PC-3 (cell line): ENCODE measurements around the gene NLGN4X. TPM values are rescaled to one million over a fixed set of nuclear protein-coding genes. Genes with fewer than 3 reads are reported as not detected.

Source experiments
- ATAC-seq: fragments of 200-7000 bp; cut with Tn5 transposase; 2 replicates; pipeline ENCODE4 v1.9.1; 2020; ENCODE audit warnings: mild to moderate bottlenecking, moderate library complexity
- BruUV-seq: library from RNA; stranded (reverse); fragments of 400-500 nt; replicated peaks from 2 replicates; lab custom pipeline; 2021; lab: Mats Ljungman, UMichigan
- CTCF ChIA-PET: fragments of 300-600 bp; sonication (Branson Sonifier 250); formaldehyde crosslinking; loops from one replicate; lab custom pipeline; 2022; ENCODE audit warnings: antibody characterized with exemption; lab: Charles Lee
- POLR2A ChIA-PET: fragments of 300-600 bp; sonication (Branson Sonifier 250); formaldehyde crosslinking; loops from one replicate; lab custom pipeline; 2022; ENCODE audit warnings: antibody characterized with exemption; ENCODE audit not compliant: unreplicated experiment; lab: Charles Lee
- DNase-seq: peaks from one replicate; pipeline ENCODE4 v3.0.0-alpha.2; 2015
- H2AFZ ChIP-seq: fragments of 300-600 bp; sonication (generic); 2 replicates; pipeline ENCODE4 v1.6.0; 2016; ENCODE audit warnings: antibody characterized with exemption, low read length
- H3F3A ChIP-seq: fragments of 300-600 bp; sonication (generic); one replicate; pipeline ENCODE4 v1.6.0; 2017; ENCODE audit warnings: antibody characterized with exemption, low read length, control low read depth, mild to moderate bottlenecking; ENCODE audit not compliant: unreplicated experiment
- H3K27ac ChIP-seq: fragments of 300-600 bp; sonication (generic); 2 replicates; pipeline ENCODE4 v1.5.1; 2016; ENCODE audit warnings: mild to moderate bottlenecking, low read length
- H3K27me3 ChIP-seq: fragments of 300-600 bp; sonication (generic); 2 replicates; pipeline ENCODE4 v1.6.1; 2016; ENCODE audit warnings: low read length, mixed read lengths
- H3K36me3 ChIP-seq: fragments of 300-600 bp; sonication (generic); 2 replicates; pipeline ENCODE4 v1.6.1; 2016; ENCODE audit warnings: low read depth, mixed run types, low read length, mixed read lengths
- H3K4me1 ChIP-seq: fragments of 300-600 bp; sonication (generic); 2 replicates; pipeline ENCODE4 v1.5.1; 2016; ENCODE audit warnings: low read length; ENCODE audit not compliant: insufficient read depth
- H3K4me2 ChIP-seq: fragments of 300-600 bp; sonication (generic); 2 replicates; pipeline ENCODE4 v1.6.0; 2016; ENCODE audit warnings: low read length
- H3K4me3 ChIP-seq: fragments of 300-600 bp; sonication (generic); 2 replicates; pipeline ENCODE4 v1.5.1; 2016; ENCODE audit warnings: mild to moderate bottlenecking, low read length, mixed read lengths
- H3K79me2 ChIP-seq: fragments of 300-600 bp; sonication (generic); 2 replicates; pipeline ENCODE4 v1.6.1; 2017; ENCODE audit warnings: low read length, mixed read lengths
- H3K9ac ChIP-seq: fragments of 300-600 bp; sonication (generic); 2 replicates; pipeline ENCODE4 v1.6.0; 2016; ENCODE audit warnings: mild to moderate bottlenecking, low read length
- H3K9me2 ChIP-seq: fragments of 300-600 bp; sonication (generic); replicated peaks from 2 replicates; pipeline ENCODE4 v1.6.1; 2016; ENCODE audit warnings: mixed run types, low read length, mixed read lengths
- H3K9me3 ChIP-seq: fragments of 300-600 bp; sonication (generic); 2 replicates; pipeline ENCODE4 v1.6.1; 2016; ENCODE audit warnings: low read length, mixed read lengths
- H4K20me1 ChIP-seq: fragments of 300-600 bp; sonication (generic); 2 replicates; pipeline ENCODE4 v1.6.1; 2016; ENCODE audit warnings: low read length, mixed read lengths
- CTCF ChIP-seq: fragments of 300-600 bp; sonication (generic); conservative IDR thresholded peaks from 2 replicates; pipeline ENCODE4 v1.5.1; 2017; ENCODE audit warnings: antibody characterized with exemption, low read depth, mild to moderate bottlenecking, low read length
- EZH2 ChIP-seq: fragments of 300-600 bp; sonication (generic); IDR thresholded peaks from one replicate; pipeline ENCODE4 v1.6.1; 2017; ENCODE audit warnings: antibody characterized with exemption, mild to moderate bottlenecking, low read length; ENCODE audit not compliant: unreplicated experiment
- EZH2phosphoT487 ChIP-seq: fragments of 300-600 bp; sonication (generic); IDR thresholded peaks from 2 replicates; pipeline ENCODE4 v1.6.1; 2018; ENCODE audit warnings: mild to moderate bottlenecking, antibody characterized with exemption, low read length, borderline replicate concordance
- intact Hi-C: fragments of 100-400 bp; cut with micrococcal nuclease; formaldehyde crosslinking; loops from 2 replicates; pipeline ENCODE4 v1.9.0; 2023
- total RNA-seq: library from RNA; depleted of rRNA; stranded (reverse); fragments of >200 nt; gene quantifications from 2 replicates; pipeline ENCODE4 v1.2.3, GENCODE V29; 2014

NLGN4X gene
- total RNA-seq, 1 experiment from 2014 or later: not detected

GRCh38 chrX:6074532-6074931 is 154.1 kb downstream of the NLGN4X start:
- no peak overlapping the region for H2AFZ ChIP-seq
- no peak for DNase-seq
- ChIA-PET CTCF (no interaction called here), POLR2A (no interaction called here)
- H3K4me3 ChIP-seq: no peak overlapping the region
- intact Hi-C loops: no loop called here
- no TSS peak for BruUV-seq
- ATAC-seq: no peak
- H3K36me3 ChIP-seq: no peaks in the 10 kb centered on the region
- H3K27ac ChIP-seq: no peak overlapping the region
- H3K4me2 ChIP-seq: no peak overlapping the region
- no peaks in the 10 kb centered on the region for H3K79me2 ChIP-seq
- no peaks in the 10 kb centered on the region for H3K27me3 ChIP-seq
- no peaks in the 10 kb centered on the region for H4K20me1 ChIP-seq
- H3K9me3 ChIP-seq: no peaks in the 10 kb centered on the region
- H3K9ac ChIP-seq: no peak overlapping the region
- no peaks in the 10 kb centered on the region for H3F3A ChIP-seq
- TF ChIP-seq EZH2phosphoT487 (no peak), CTCF (no peak), EZH2 (no peak)
- H3K4me1 ChIP-seq: no peaks in the 10 kb centered on the region
- H3K9me2 ChIP-seq: no peaks in the 10 kb centered on the region

GRCh38 chrX:6071731-6072130 is 156.9 kb downstream of the NLGN4X start:
- intact Hi-C loops: no loop called here
- H3K36me3 ChIP-seq: no peaks in the 10 kb centered on the region
- no peak overlapping the region for H3K27ac ChIP-seq
- no peaks in the 10 kb centered on the region for H3K79me2 ChIP-seq
- ChIA-PET POLR2A (no interaction called here), CTCF (no interaction called here)
- no peaks in the 10 kb centered on the region for H3F3A ChIP-seq
- H3K4me3 ChIP-seq: no peak overlapping the region
- no TSS peak for BruUV-seq
- H3K4me1 ChIP-seq: no peaks in the 10 kb centered on the region
- H3K9me3 ChIP-seq: no peaks in the 10 kb centered on the region
- H3K27me3 ChIP-seq: no peaks in the 10 kb centered on the region
- H3K4me2 ChIP-seq: no peak overlapping the region
- TF ChIP-seq CTCF (no peak), EZH2 (no peak), EZH2phosphoT487 (no peak)
- H2AFZ ChIP-seq: no peak overlapping the region
- H4K20me1 ChIP-seq: no peaks in the 10 kb centered on the region
- no peaks in the 10 kb centered on the region for H3K9me2 ChIP-seq
- no peak overlapping the region for H3K9ac ChIP-seq
- no peak for DNase-seq
- no peak for ATAC-seq

GRCh38 chrX:6067600-6067999 is 161.1 kb downstream of the NLGN4X start:
- BruUV-seq: no TSS peak
- DNase-seq (peak; percentile 1), ATAC-seq (no peak)
- POLR2A ChIA-PET: no interaction called here
- H3K9me2 ChIP-seq: no peaks in the 10 kb centered on the region
- H2AFZ ChIP-seq: no peak overlapping the region
- H3K9ac ChIP-seq: no peak overlapping the region
- H3K36me3 ChIP-seq: no peaks in the 10 kb centered on the region
- no peak overlapping the region for H3K27ac ChIP-seq
- intact Hi-C loops: no loop called here
- H3K79me2 ChIP-seq: no peaks in the 10 kb centered on the region
- no peaks in the 10 kb centered on the region for H3K9me3 ChIP-seq
- H3K27me3 ChIP-seq: no peaks in the 10 kb centered on the region
- no peaks in the 10 kb centered on the region for H3K4me1 ChIP-seq
- no peaks in the 10 kb centered on the region for H3F3A ChIP-seq
- CTCF ChIA-PET: no interaction called here
- no peaks in the 10 kb centered on the region for H4K20me1 ChIP-seq
- no peak overlapping the region for H3K4me3 ChIP-seq
- TF ChIP-seq EZH2phosphoT487 (no peak), EZH2 (no peak), CTCF (no peak)
- H3K4me2 ChIP-seq: no peak overlapping the region
